Left renal cortex interstitium (tissue), 4 donors: Measurements from ENCODE around the gene PAXIP1. TPM values are rescaled to one million over a fixed set of nuclear protein-coding genes. Genes with fewer than 3 reads are reported as not detected.
A peak's percentile ranks its signal among the peaks of the same experiment; 100 is the strongest.

Source experiments
- DNase-seq, 4 donors: peaks; one replicate each; pipeline ENCODE4 v3.0.0-alpha.2; 2013; ENCODE audit warnings: low read depth in 4 of 4, low spot score in 2 of 4, missing footprints in 1 of 4
- polyA plus RNA-seq, 4 donors: library from polyadenylated mRNA; unstranded; fragments of 120-200 nt; gene quantifications; one replicate each; pipeline ENCODE4 v1.2.1, GENCODE V29; 2013; ENCODE audit not compliant: insufficient read length in 4 of 4

Gene PAXIP1
- polyA plus RNA-seq, 4 donors: 18.8 to 24.4 (median 21.5) TPM

GRCh38 chr7:154996101-154996500 is 6.8 kb downstream of the PAXIP1 start:
- no peak for DNase-seq

- DNase-seq: no peak
Observed at GRCh38 chr7:154994996-154995395, 7.9 kb downstream of the PAXIP1 start.

GRCh38 chr7:154990964-154991540 is 11.9 kb downstream of the PAXIP1 start:
- no peak for DNase-seq

GRCh38 chr7:154987571-154987970 is 15.4 kb downstream of the PAXIP1 start:
- no peak for DNase-seq

- no peak for DNase-seq
Observed at GRCh38 chr7:154986200-154986945, 16.6 kb downstream of the PAXIP1 start.

GRCh38 chr7:154985230-154985629 is 17.7 kb downstream of the PAXIP1 start:
- DNase-seq: no peak

- DNase-seq: no peak
Observed at GRCh38 chr7:154984601-154985188, 18.2 kb downstream of the PAXIP1 start.

GRCh38 chr7:154978017-154978416 is 24.9 kb downstream of the PAXIP1 start:
- no peak for DNase-seq

- DNase-seq: no peak
Observed at GRCh38 chr7:154977250-154977649, 25.7 kb downstream of the PAXIP1 start.

- no peak for DNase-seq
Observed at GRCh38 chr7:154976844-154977243, 26.1 kb downstream of the PAXIP1 start.

GRCh38 chr7:154975984-154976383 is 26.9 kb downstream of the PAXIP1 start:
- no peak for DNase-seq

- DNase-seq: no peak
Observed at GRCh38 chr7:154973381-154973780, 29.5 kb downstream of the PAXIP1 start.

- DNase-seq: no peak
Observed at GRCh38 chr7:154968336-154969001, 34.5 kb downstream of the PAXIP1 start.

- DNase-seq: no peak
Observed at GRCh38 chr7:154967401-154967955, 35.4 kb downstream of the PAXIP1 start.

- no peak for DNase-seq
Observed at GRCh38 chr7:154965014-154965413, 37.9 kb downstream of the PAXIP1 start.

GRCh38 chr7:154960063-154960790 is 42.7 kb downstream of the PAXIP1 start:
- DNase-seq: no peak

GRCh38 chr7:154956427-154956826 is 46.5 kb downstream of the PAXIP1 start:
- no peak for DNase-seq

GRCh38 chr7:154953006-154953684 is 49.8 kb downstream of the PAXIP1 start:
- DNase-seq: peak in 1 of 4 donors; percentile 0

- no peak for DNase-seq
Observed at GRCh38 chr7:154950960-154951359, 52.0 kb downstream of the PAXIP1 start.

GRCh38 chr7:154947604-154948003 is 55.3 kb downstream of the PAXIP1 start:
- DNase-seq: no peak
